GM23248 (cell line): ENCODE measurements around the gene BAIAP2L2. TPM values are rescaled to one million over a fixed set of nuclear protein-coding genes. Genes with fewer than 3 reads are reported as not detected.
"Not testable (repeated sequence)": the region's sequence is repeated elsewhere in the genome, so short reads cannot be mapped to it uniquely, and the experiment has no call there.

ENCODE experiments used
- DNase-seq: peaks from one replicate; pipeline ENCODE4 v3.0.0-alpha.2; 2015
- H2AFZ ChIP-seq: fragments of 200-600 bp; sonication (generic); 2 replicates; pipeline ENCODE4 v1.6.1; 2016; ENCODE audit warnings: antibody characterized with exemption
- H3F3A ChIP-seq: fragments of 200-600 bp; sonication (generic); 2 replicates; pipeline ENCODE4 v1.6.1; 2016; ENCODE audit warnings: mild to moderate bottlenecking, antibody characterized with exemption, mixed run types; ENCODE audit not compliant: insufficient read depth
- H3K27ac ChIP-seq: fragments of 200-600 bp; sonication (generic); 2 replicates; pipeline ENCODE4 v1.5.1; 2016; ENCODE audit warnings: mild to moderate bottlenecking
- H3K27me3 ChIP-seq: fragments of 200-600 bp; sonication (generic); replicated peaks from 2 replicates; pipeline ENCODE4 v1.6.1; 2016; ENCODE audit warnings: mild to moderate bottlenecking; ENCODE audit not compliant: insufficient read depth
- H3K36me3 ChIP-seq: fragments of 200-600 bp; sonication (generic); 2 replicates; pipeline ENCODE4 v1.6.1; 2016; ENCODE audit warnings: low read depth, mild to moderate bottlenecking
- H3K4me1 ChIP-seq: fragments of 200-600 bp; sonication (generic); 2 replicates; pipeline ENCODE4 v1.6.1; 2016; ENCODE audit warnings: mild to moderate bottlenecking; ENCODE audit not compliant: insufficient read depth
- H3K4me2 ChIP-seq: fragments of 200-600 bp; sonication (generic); one replicate; pipeline ENCODE4 v1.6.1; 2016; ENCODE audit warnings: mild to moderate bottlenecking; ENCODE audit not compliant: unreplicated experiment
- H3K4me3 ChIP-seq: fragments of 200-600 bp; sonication (generic); 2 replicates; pipeline ENCODE4 v1.5.1; 2016; ENCODE audit warnings: mild to moderate bottlenecking
- H3K79me2 ChIP-seq: fragments of 200-600 bp; sonication (generic); 2 replicates; pipeline ENCODE4 v1.6.1; 2016; ENCODE audit warnings: mild to moderate bottlenecking; ENCODE audit not compliant: insufficient read depth
- H3K9ac ChIP-seq: fragments of 200-600 bp; sonication (generic); 2 replicates; pipeline ENCODE4 v1.6.1; 2016; ENCODE audit warnings: mild to moderate bottlenecking
- H3K9me2 ChIP-seq: fragments of 200-600 bp; sonication (generic); 2 replicates; pipeline ENCODE4 v1.6.1; 2016; ENCODE audit warnings: mixed run types, mild to moderate bottlenecking, moderate library complexity; ENCODE audit not compliant: insufficient read depth
- H3K9me3 ChIP-seq: fragments of 200-600 bp; sonication (generic); one replicate; pipeline ENCODE4 v1.6.1; 2017; ENCODE audit warnings: low read depth
- H4K20me1 ChIP-seq: fragments of 200-600 bp; sonication (generic); 2 replicates; pipeline ENCODE4 v1.6.0; 2016; ENCODE audit not compliant: insufficient read depth
- EZH2 ChIP-seq: fragments of 200-600 bp; sonication (generic); IDR thresholded peaks from 2 replicates; pipeline ENCODE4 v1.6.1; 2018; ENCODE audit warnings: antibody characterized with exemption, mild to moderate bottlenecking; ENCODE audit not compliant: insufficient read depth, poor library complexity, severe bottlenecking
- EZH2phosphoT487 ChIP-seq: fragments of 200-600 bp; sonication (generic); IDR thresholded peaks from 2 replicates; pipeline ENCODE4 v1.6.1; 2018; ENCODE audit warnings: antibody characterized with exemption, moderate library complexity, mild to moderate bottlenecking, low read depth; ENCODE audit not compliant: insufficient read depth
- WGBS, 2 experiments: methylation state at CpG; one replicate each; pipeline ENCODE4 v1.1.6; 2015 to 2017; ENCODE audit warnings: low lambda C conversion rate in 2 of 2, low coverage in 1 of 2; ENCODE audit errors: missing lambda C conversion rate in 2 of 2; 5-methylcytosine and 5-hydroxymethylcytosine counted together
- in situ Hi-C: fragments of 300-500 bp; cut with MboI; formaldehyde crosslinking; loops from 2 replicates; pipeline ENCODE4 v1.15.0; 2020
- polyA plus RNA-seq: library from polyadenylated mRNA; unstranded; fragments of >200 nt; fragmentation: Nextera tagmentation; extraction: Ambion mirVana; gene quantifications from 2 replicates; pipeline ENCODE4 v1.2.1, GENCODE V29; 2016
- total RNA-seq: library from RNA; depleted of rRNA; stranded (reverse); fragments of >200 nt; shearing (Covaris generic); gene quantifications from 2 replicates; pipeline ENCODE4 v1.2.3, GENCODE V29; 2014; rRNA removed

BAIAP2L2 gene, protein sequence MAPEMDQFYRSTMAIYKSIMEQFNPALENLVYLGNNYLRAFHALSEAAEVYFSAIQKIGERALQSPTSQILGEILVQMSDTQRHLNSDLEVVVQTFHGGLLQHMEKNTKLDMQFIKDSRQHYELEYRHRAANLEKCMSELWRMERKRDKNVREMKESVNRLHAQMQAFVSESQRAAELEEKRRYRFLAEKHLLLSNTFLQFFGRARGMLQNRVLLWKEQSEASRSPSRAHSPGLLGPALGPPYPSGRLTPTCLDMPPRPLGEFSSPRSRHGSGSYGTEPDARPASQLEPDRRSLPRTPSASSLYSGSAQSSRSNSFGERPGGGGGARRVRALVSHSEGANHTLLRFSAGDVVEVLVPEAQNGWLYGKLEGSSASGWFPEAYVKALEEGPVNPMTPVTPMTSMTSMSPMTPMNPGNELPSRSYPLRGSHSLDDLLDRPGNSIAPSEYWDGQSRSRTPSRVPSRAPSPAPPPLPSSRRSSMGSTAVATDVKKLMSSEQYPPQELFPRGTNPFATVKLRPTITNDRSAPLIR
- total RNA-seq (12.6 and 24.3 TPM in 2 replicates), polyA plus RNA-seq (13.2 and 13.4 TPM in 2 replicates)

DNA sequence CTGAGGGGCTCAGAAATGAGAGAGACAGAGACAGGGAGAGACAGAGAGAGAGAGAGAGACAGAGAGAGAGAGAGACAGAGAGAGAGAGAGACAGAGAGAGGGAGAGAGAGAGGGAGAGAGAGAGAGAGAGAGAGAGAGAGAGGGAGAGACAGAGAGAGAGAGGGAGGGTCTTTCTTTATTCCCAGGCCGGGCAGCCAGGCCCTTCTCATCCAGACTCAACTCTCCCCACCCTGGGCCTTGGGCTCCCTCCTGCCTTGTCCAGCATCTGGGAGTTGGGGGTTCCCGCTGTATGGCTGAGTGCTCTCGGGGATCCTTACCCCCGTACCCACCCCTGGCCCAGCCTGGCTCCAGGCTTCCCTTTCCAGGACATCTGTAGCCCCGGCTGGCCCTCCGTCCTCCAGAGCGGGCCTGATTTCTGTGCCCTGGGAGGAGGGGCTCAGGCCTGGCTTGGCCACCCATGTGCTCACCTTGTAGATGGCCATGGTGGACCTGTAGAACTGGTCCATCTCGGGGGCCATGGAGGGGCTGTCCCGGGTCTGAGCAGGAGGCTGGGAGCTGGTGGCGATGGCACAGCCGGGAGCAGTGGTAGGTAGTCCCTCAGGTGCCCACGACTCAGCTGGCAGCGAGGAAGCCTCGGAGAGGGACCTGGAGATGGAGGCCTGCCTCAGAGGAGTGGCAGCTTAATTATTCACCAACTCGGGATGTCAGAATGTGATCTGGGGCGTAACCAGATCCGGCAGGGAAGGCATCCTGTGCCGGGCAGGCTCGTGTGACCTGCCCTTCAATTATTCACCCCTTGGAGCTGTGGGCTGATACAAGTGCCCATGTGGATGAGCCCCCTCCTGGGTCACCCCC lies at the start of gene BAIAP2L2:
TSS of gene BAIAP2L2 (minus strand) at position 677 of the 855 bp plus-strand sequence. CDS start at position 518, 159 bp downstream.
- no peak within 1 kb of the TSS for H3K4me3 ChIP-seq
- H3F3A ChIP-seq: no peaks in the 10 kb centered on the region
- H3K79me2 ChIP-seq: no peaks in the 10 kb centered on the region
- no peak within 1 kb of the TSS for H3K4me2 ChIP-seq
- TF ChIP-seq EZH2: no peak
- no peak for TF ChIP-seq EZH2phosphoT487
- H2AFZ ChIP-seq: no peak within 1 kb of the TSS
- H3K27ac ChIP-seq: no peak within 1 kb of the TSS
- WGBS, 2 experiments: 76 to 79% methylated on average over 17 to 19 of the region's 19 CpGs
- no peaks in the 10 kb centered on the region for H3K9me2 ChIP-seq
- no peak within 1 kb of the TSS for H3K9ac ChIP-seq
- no peaks in the 10 kb centered on the region for H3K36me3 ChIP-seq
- no peaks in the 10 kb centered on the region; the same call in 1 of the 2 replicates for H3K4me1 ChIP-seq
- no peaks in the 10 kb centered on the region for H3K9me3 ChIP-seq
- no peak for DNase-seq
- in situ Hi-C loops: no loop called here
- no peaks in the 10 kb centered on the region for H4K20me1 ChIP-seq
- H3K27me3 ChIP-seq: no peaks in the 10 kb centered on the region

DNA sequence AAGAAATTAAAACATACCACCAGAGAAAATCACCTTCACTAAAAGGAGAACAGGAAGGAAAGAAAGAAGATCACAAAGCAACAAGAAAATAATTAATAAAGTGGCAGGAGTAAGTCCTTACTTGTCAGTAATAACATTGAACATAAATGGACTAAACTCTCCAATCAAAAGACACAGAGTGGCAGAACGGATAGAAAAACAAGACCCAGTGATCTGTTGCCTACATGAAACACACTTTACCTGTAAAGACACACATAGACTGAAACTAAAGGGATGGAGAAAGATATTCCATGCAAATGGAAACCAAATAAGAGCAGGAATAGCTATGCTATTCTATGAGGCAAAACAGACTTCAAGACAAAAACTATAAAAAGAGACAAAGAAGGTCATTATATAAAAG lies 45.2 kb upstream of the BAIAP2L2 start:
- H3K4me2 ChIP-seq: no peak overlapping the region
- H2AFZ ChIP-seq: no peak overlapping the region
- H3K27ac ChIP-seq: no peak overlapping the region
- H3F3A ChIP-seq: no peaks in the 10 kb centered on the region
- no peaks in the 10 kb centered on the region for H3K79me2 ChIP-seq
- 83 to 94% methylated on average over 1 of the region's 1 CpG for WGBS, 2 experiments
- H3K9me3 ChIP-seq: no peaks in the 10 kb centered on the region
- H4K20me1 ChIP-seq: no peaks in the 10 kb centered on the region
- H3K36me3 ChIP-seq: no peaks in the 10 kb centered on the region
- no peak overlapping the region for H3K9ac ChIP-seq
- TF ChIP-seq EZH2phosphoT487 (no peak), EZH2 (no peak)
- H3K4me1 ChIP-seq: no peaks in the 10 kb centered on the region
- no peak for DNase-seq
- in situ Hi-C loops: no loop called here
- H3K9me2 ChIP-seq: no peaks in the 10 kb centered on the region
- no peak overlapping the region for H3K4me3 ChIP-seq
- H3K27me3 ChIP-seq: no peaks in the 10 kb centered on the region

DNA sequence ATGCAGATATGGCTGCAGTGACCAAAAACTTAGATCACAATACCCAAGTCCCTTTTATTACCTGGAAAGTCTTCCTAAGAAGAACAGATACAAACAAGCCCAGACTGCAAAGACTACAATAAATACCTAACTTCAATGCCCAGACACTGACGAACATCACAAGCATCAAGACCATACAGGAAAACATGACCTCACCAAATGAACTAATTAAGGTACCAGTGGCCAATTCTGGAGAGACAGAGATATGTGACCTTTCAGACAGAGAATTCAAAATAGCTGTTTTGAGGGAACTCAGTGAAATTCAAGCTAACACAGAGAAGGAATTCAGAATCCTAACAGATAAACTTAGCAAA lies 44.1 kb upstream of the BAIAP2L2 start:
- H3K4me1 ChIP-seq, H3K27me3 ChIP-seq, DNase-seq, in situ Hi-C loops, H3K27ac ChIP-seq, H3K79me2 ChIP-seq, H3K9me2 ChIP-seq, H3K36me3 ChIP-seq, H3K9me3 ChIP-seq, H3K9ac ChIP-seq, H3K4me3 ChIP-seq, H3K4me2 ChIP-seq, H2AFZ ChIP-seq, H3F3A ChIP-seq, H4K20me1 ChIP-seq: not testable (repeated sequence)
- 53 to 60% methylated on average over 1 of the region's 1 CpG for WGBS, 2 experiments

DNA sequence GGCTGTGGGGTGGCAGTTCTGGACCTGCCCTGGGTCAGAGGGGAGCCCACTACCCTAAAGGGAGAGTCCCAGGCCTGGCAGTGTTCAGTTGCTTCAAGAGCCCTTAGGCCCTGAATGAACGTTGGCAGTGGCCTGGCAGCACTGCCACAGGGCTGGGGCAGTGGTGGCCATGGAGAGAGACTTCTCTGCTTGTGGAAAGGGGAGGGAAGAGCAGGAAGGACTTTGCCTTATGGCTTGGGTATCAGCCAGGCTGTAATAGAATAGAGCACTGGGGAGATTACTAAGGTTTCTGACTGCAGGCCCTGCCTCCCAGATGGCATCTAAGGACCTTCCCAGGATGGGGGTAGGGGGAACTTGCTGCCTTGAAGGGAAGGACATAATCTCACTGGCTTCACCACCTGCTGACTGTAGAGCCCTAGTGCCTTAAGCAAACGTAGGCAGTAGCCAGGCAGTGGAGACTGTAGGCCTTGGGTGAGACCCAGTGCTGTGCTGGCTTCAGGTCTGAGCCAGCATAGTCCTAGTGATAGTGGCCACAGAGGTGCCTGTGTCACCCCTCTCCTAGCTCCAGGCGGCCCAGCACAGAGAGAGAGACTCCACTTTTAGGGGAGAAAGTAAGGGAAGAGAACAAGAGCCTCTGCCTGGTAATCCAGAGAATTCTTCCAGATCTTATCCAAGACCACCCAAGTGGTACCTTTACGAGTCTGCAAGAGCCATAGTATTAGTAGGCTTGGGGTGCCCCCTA lies 43.5 kb upstream of the BAIAP2L2 start:
- no peaks in the 10 kb centered on the region for H3K27me3 ChIP-seq
- H3K27ac ChIP-seq: no peak overlapping the region
- H3K36me3 ChIP-seq: no peaks in the 10 kb centered on the region
- no peak for DNase-seq
- no peaks in the 10 kb centered on the region for H3F3A ChIP-seq
- H2AFZ ChIP-seq: no peak overlapping the region
- no peaks in the 10 kb centered on the region for H3K4me1 ChIP-seq
- no peak overlapping the region for H3K4me2 ChIP-seq
- H3K9ac ChIP-seq: no peak overlapping the region
- whole genome bisulfite sequencing, 2 experiments: 60 to 61% methylated on average over 4 of the region's 4 CpGs
- no peaks in the 10 kb centered on the region for H3K79me2 ChIP-seq
- H3K4me3 ChIP-seq: no peak overlapping the region
- H3K9me3 ChIP-seq: no peaks in the 10 kb centered on the region
- no peaks in the 10 kb centered on the region for H4K20me1 ChIP-seq
- no peaks in the 10 kb centered on the region for H3K9me2 ChIP-seq
- in situ Hi-C loops: no loop called here
- TF ChIP-seq EZH2 (no peak), EZH2phosphoT487 (no peak)
